GM18499 (cell line): Measurements from ENCODE around the gene SLBP.

Experiments used
- ATAC-seq: cut with Tn5 transposase; IDR thresholded peaks from one replicate; pipeline ENCODE4 v1.9.1; 2021; ENCODE audit warnings: moderate number of reproducible peaks; ENCODE audit not compliant: insufficient read depth, unreplicated experiment

The SLBP gene

GRCh38 chr4:1749826-1750225, 37.7 kb upstream of the SLBP start:
- no peak for ATAC-seq

DNA sequence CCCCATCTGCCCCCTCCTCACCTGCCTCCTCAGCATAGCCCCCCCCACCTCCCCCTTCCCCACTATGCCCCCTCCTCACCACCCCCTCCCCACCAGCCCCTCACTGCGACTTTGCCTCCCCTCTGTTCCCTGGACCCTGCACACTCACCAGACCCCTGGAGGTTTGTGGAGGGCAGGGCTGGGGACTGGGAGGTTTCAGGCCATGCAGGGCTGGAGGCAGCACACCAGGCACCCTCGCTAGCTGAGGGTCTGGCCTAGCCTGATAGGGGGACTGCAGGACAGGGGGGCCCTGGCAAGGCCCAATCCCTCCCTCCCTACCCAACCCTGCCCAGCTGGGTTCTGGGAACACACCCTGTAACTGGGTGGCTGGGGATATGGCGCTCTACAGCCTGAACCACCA, 37.3 kb upstream of the SLBP start:
- ATAC-seq, result no peak

DNA sequence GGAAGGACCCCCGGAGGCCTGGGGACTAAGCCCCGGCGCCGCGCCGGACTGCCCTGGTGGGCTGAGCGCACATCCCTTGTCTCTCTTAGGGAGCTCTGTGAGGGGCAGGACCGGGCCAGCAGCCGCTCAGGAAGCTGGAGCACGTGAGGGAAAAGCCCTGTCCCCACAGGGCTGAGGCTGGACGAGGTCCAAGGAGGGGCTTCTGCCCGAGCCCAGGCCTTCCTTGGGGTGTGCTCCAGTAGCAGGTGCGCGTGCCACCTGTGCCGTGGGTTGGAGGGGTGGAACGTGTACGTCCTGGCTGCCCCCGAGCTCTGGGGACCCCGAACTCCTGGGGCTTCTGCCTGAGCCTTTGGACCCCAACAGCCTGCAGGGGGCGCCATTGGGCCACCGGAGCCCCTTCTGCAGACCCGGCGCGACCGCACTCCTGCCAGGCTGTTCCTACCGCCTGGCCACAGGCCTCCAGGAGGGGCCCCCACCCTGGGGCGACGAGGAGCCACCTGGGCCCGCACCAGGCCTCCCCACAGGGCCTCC, 36.4 kb upstream of the SLBP start:
- no peak for ATAC-seq

- ATAC-seq, result no peak
Measured at GRCh38 chr4:1747603-1747967, 35.5 kb upstream of the SLBP start.

GRCh38 chr4:1746919-1747602, 34.9 kb upstream of the SLBP start:
- no peak for ATAC-seq

DNA sequence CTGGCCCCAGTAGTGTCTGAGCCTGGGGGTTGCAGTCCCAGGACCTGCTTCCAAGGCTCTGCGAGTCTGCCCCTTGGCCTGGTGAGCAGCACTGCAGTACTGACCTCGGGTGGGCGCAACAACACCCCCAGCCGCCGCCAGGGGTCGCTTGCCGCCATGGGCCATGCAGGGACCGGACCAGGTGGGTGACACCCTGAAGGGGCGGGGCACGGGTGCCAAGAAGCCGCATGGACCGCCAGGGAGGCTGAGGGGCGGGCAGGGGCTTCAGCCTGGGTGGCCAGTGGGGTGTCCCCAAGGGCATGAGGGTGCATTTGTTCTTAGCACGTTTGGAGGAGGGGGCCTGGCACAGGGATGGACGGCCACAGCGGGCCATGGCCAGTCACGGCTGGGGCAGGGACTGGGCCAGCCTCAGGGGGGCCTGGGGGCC, 34.2 kb upstream of the SLBP start:
- ATAC-seq, result no peak

DNA sequence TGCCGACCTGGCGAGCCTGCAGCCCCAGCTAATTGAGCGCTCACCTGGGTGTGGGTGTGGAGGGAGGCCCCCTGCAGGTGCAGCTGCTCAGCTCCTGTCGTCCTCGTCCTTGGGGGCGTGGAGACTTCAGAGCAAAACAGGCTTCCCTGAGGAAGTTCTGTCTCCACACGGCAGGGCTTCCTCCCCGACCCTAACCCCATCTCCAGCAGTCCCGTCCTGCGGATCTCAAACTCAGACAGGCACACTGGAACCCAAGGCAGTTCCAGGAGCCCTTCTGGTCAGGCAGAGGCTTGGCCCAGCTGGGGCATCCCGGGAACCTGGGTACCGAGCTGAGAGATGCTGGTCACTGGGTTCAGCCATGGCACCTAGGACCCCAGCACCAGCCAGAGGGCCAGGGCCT, 33.6 kb upstream of the SLBP start:
- ATAC-seq, result no peak

DNA sequence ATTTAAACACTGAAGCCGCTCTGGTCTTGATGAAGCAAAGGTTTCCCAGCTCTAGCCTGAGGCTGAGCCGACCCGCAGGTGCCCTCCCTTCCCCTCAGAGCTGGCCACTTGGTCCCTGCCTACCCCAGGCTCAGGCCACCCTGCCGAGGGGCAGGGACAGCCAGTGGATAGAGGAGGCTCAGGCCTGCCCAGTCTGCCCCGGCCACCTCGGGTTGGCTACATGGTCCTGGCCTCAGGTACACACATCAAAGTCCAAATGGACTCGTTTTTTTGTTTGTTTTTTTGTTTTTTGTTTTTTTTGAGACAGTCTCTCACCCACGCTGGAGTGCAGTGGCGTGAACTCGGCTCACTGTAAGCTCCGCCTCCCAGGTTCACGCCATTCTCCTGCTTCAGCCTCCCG, 33.0 kb upstream of the SLBP start:
- no peak for ATAC-seq

GRCh38 chr4:1744552-1744951, 32.4 kb upstream of the SLBP start:
- no peak for ATAC-seq

- no peak for ATAC-seq
Measured at GRCh38 chr4:1743975-1744374, 31.9 kb upstream of the SLBP start.

DNA sequence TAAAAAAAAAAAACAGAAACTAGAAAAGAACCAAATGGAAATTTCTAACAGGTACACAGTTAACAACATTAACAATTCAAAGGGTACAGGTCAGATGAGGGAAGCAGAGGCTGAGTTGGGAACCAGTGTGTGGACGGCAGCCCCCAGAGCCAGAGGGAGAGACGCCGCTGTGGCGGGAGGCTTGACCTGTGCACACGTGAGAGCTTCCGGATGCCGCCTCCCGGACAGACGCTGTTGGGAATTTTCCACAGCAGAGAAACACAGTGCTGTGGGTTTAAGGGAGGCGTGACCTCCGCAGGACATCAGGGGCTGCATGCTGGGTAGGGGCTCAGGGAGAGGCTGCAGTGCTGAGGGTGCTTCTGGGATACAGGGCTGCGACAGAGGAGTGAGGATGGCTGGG, 31.4 kb upstream of the SLBP start:
- no peak for ATAC-seq

DNA sequence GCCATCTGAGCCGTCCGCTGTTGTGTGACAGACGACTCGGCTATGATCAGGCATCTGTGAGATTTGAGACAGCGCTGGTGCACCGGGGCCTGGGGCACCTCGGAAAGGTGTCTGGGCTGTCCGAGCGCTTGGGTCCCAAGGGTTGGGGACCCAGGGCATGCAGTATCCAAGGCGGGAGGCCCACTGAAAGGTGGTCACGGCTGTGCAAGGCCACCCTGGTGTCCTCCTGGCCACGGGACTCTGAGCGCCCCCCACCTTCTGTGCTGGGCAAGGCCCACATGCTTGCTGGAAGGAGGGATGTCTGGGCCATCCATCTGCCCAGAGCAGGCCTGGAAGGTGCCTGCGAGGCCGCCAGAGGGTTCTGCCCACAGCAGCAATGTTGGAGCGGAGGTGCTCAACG, 29.1 kb upstream of the SLBP start:
- no peak for ATAC-seq

DNA sequence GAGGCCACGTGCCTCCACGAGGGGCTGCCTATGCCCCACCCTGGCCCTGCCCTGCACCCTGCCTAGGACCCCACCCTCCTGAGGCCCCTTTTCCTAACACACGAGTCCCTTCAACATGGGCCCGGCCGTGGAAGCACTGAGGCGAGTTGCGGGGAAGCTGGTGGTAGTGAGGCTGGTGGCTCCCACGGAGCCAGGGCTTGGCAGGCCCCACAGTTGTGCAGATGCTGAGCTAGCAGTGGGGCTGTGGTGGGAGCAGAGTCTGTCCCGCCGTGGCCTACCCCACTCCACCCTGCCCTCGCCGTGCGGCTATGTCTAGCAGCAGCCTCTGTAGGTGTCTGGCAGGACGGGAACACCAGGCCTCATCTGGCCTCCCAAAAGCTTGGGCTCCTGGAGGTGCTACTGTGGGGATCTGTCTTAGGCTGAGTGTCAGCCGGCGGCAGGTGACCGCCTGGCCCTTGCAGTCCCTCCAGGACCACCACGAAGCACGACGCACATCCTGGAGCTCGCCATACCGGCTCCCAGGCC, 28.0 kb upstream of the SLBP start:
- ATAC-seq, result no peak

- no peak for ATAC-seq
Measured at GRCh38 chr4:1739358-1739757, 27.2 kb upstream of the SLBP start.

DNA sequence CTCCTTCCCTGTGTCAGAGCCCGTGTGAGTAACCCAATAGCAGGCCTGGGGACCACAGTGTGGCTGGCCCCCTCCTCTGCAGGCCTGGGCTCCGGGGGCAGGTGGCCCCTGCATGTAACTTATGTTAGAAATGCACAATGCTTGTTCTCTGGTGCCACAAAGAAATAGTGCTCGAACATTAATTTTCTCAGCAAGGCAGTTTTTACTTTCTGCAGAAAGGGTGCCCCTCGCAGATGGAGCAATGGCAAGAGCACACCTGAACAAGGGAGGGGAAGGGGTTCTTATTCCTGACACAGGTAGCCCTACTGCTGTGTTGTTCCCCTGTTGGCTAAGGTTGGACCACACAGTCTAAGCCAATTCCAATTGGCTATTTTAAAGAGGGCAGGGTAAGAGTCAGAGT, 26.3 kb upstream of the SLBP start:
- no peak for ATAC-seq

DNA sequence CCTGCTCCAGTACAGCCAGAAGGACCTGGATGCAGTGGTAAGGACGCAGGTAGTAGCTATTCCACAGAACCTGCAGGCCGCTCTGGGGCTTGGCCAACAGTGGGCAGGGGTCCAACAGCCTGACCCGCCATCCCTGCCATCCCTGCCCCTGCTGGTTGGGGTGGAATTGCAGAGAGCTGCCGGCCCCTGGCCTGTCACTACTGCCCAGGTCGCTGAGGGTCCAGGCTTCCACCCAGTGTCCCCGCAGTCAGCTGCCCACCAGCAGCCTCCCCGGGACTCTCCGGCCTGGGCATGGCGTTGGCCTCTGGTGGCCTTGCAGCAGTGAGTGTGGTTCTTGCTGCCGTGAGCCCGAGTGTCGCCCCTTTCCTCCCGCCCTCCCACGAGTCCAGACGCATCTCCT, 25.5 kb upstream of the SLBP start:
- no peak for ATAC-seq

DNA sequence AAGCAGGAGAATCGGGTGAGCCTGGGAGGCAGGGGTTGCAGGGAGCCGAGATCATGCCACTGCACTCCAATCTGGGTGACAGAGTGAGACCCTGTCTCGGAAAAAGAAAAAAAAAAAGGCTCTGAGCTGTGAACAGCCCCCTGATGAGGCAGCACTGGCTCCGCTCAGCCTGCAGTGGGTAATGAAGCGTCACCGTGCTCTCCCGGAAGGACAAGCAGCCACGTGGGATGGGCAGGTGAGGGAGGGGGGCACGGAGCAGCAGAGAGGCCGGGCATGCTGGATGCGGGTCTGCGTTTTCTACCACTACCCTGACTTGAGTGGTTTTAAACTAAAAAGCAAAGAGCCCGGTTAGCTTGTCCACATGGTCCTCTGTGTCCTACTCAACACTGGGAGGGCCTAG, 24.7 kb upstream of the SLBP start:
- no peak for ATAC-seq

- ATAC-seq, result no peak
Measured at GRCh38 chr4:1735215-1735614, 23.1 kb upstream of the SLBP start.

- no peak for ATAC-seq
Measured at GRCh38 chr4:1732911-1733310, 20.8 kb upstream of the SLBP start.

DNA sequence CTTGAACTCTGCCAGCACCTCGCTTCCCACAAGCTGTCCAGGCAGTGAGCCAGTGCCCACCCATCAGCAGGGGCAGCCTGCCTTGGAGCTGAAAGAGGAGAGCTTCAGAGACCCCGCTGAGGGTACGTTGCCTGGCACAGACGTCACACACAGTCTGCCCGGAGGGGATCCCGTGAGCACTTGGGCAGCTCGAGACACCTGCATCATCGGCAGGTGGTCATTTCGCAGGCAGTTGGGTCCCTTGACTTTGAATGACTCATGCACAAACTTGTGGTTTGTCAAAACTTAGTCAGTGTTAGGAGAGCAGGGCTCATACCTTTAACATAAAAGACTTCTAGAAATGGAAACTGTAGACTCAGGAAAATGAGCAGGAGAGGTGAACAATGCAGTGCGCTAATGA, 19.1 kb upstream of the SLBP start:
- ATAC-seq, result no peak

- no peak for ATAC-seq
Measured at GRCh38 chr4:1730532-1731135, 18.5 kb upstream of the SLBP start.
